Measurements from ENCODE around the gene LRRC3. TPM values are rescaled to one million over a fixed set of nuclear protein-coding genes. Genes with fewer than 3 reads are reported as not detected.

Gene LRRC3
- total RNA-seq, 1 experiment from 2014 or later: 1.2 TPM

- DNase-seq: no peak
- no peaks in the 10 kb centered on the region for H3K27me3 ChIP-seq
- H3K9me3 ChIP-seq: no peaks in the 10 kb centered on the region
- H3K4me3 ChIP-seq: no peak overlapping the region
- H3K36me3 ChIP-seq: no peaks in the 10 kb centered on the region
These were observed 25.1 kb downstream of the LRRC3 start for GRCh38 chr21:44480200-44481053.

GRCh38 chr21:44482581-44483287 is 27.4 kb downstream of the LRRC3 start:
- no peaks in the 10 kb centered on the region for H3K27me3 ChIP-seq
- H3K9me3 ChIP-seq: no peaks in the 10 kb centered on the region
- H3K36me3 ChIP-seq: no peaks in the 10 kb centered on the region
- DNase-seq: no peak
- H3K4me3 ChIP-seq: no peak overlapping the region

- DNase-seq: peak; percentile 53
- no peaks in the 10 kb centered on the region for H3K36me3 ChIP-seq
- no peaks in the 10 kb centered on the region for H3K9me3 ChIP-seq
- no peaks in the 10 kb centered on the region for H3K27me3 ChIP-seq
- no peak overlapping the region for H3K4me3 ChIP-seq
These were observed 28.3 kb downstream of the LRRC3 start for GRCh38 chr21:44483288-44484237.

GRCh38 chr21:44484498-44485253 is 29.4 kb downstream of the LRRC3 start:
- H3K9me3 ChIP-seq: no peaks in the 10 kb centered on the region
- DNase-seq: no peak
- H3K27me3 ChIP-seq: no peaks in the 10 kb centered on the region
- no peaks in the 10 kb centered on the region for H3K36me3 ChIP-seq
- peak overlapping the region; percentile 43; the same call in 1 of the 2 replicates for H3K4me3 ChIP-seq

GRCh38 chr21:44485254-44485793 is 30.0 kb downstream of the LRRC3 start:
- Histone ChIP-seq H3K4me3 (peak overlapping the region; percentile 43), H3K9me3 (no peaks in the 10 kb centered on the region), H3K27me3 (no peaks in the 10 kb centered on the region), H3K36me3 (no peaks in the 10 kb centered on the region)
- peak; percentile 52 for DNase-seq

GRCh38 chr21:44485796-44486195 is 30.5 kb downstream of the LRRC3 start:
- Histone ChIP-seq H3K9me3 (no peaks in the 10 kb centered on the region), H3K27me3 (no peaks in the 10 kb centered on the region), H3K36me3 (no peaks in the 10 kb centered on the region), H3K4me3 (peak overlapping the region; percentile 43)
- no peak for DNase-seq

- H3K4me3 ChIP-seq: no peak overlapping the region; the same call in 1 of the 2 replicates
- H3K9me3 ChIP-seq: no peaks in the 10 kb centered on the region
- DNase-seq: no peak
- H3K27me3 ChIP-seq: no peaks in the 10 kb centered on the region
- H3K36me3 ChIP-seq: no peaks in the 10 kb centered on the region
These were observed 31.0 kb downstream of the LRRC3 start for GRCh38 chr21:44486302-44486701.

GRCh38 chr21:44487831-44488230 is 32.5 kb downstream of the LRRC3 start:
- Histone ChIP-seq H3K9me3 (peaks cover 9% of the 10 kb centered on the region), H3K36me3 (no peaks in the 10 kb centered on the region), H3K27me3 (no peaks in the 10 kb centered on the region), H3K4me3 (no peak overlapping the region)
- DNase-seq: no peak

GRCh38 chr21:44489962-44490361 is 34.7 kb downstream of the LRRC3 start:
- H3K27me3 ChIP-seq: no peaks in the 10 kb centered on the region
- no peak overlapping the region for H3K4me3 ChIP-seq
- peaks cover 16% of the 10 kb centered on the region for H3K9me3 ChIP-seq
- H3K36me3 ChIP-seq: no peaks in the 10 kb centered on the region
- DNase-seq: no peak

GRCh38 chr21:44490405-44490804 is 35.1 kb downstream of the LRRC3 start:
- Histone ChIP-seq H3K4me3 (no peak overlapping the region), H3K27me3 (no peaks in the 10 kb centered on the region), H3K9me3 (peaks cover 16% of the 10 kb centered on the region), H3K36me3 (no peaks in the 10 kb centered on the region)
- no peak for DNase-seq

GRCh38 chr21:44490816-44491215 is 35.5 kb downstream of the LRRC3 start:
- Histone ChIP-seq H3K27me3 (no peaks in the 10 kb centered on the region), H3K4me3 (no peak overlapping the region), H3K36me3 (no peaks in the 10 kb centered on the region), H3K9me3 (peaks cover 16% of the 10 kb centered on the region)
- DNase-seq: no peak

GRCh38 chr21:44492567-44493385 is 37.5 kb downstream of the LRRC3 start:
- no peak overlapping the region for H3K4me3 ChIP-seq
- DNase-seq: no peak
- no peaks in the 10 kb centered on the region for H3K27me3 ChIP-seq
- H3K36me3 ChIP-seq: no peaks in the 10 kb centered on the region
- H3K9me3 ChIP-seq: peaks cover 16% of the 10 kb centered on the region

GRCh38 chr21:44494418-44494817 is 39.1 kb downstream of the LRRC3 start:
- no peaks in the 10 kb centered on the region for H3K36me3 ChIP-seq
- H3K27me3 ChIP-seq: no peaks in the 10 kb centered on the region
- H3K9me3 ChIP-seq: peaks cover 16% of the 10 kb centered on the region
- DNase-seq: no peak
- H3K4me3 ChIP-seq: no peak overlapping the region

GRCh38 chr21:44494956-44495355 is 39.6 kb downstream of the LRRC3 start:
- Histone ChIP-seq H3K9me3 (peaks cover 16% of the 10 kb centered on the region), H3K27me3 (no peaks in the 10 kb centered on the region), H3K36me3 (no peaks in the 10 kb centered on the region), H3K4me3 (no peak overlapping the region)
- DNase-seq: no peak

Measured in MG63 (cell line).